A673 (cell line): ENCODE results near the gene TSKU. TPM values are rescaled to one million over a fixed set of nuclear protein-coding genes. Genes with fewer than 3 reads are reported as not detected.

Experiments used
- BruUV-seq: library from RNA; stranded (reverse); fragments of 400-500 nt; replicated peaks from 2 replicates; lab custom pipeline; 2021; lab: Mats Ljungman, UMichigan
- CTCF ChIA-PET: fragments of 300-600 bp; sonication (Branson Sonifier 250); formaldehyde crosslinking; loops from one replicate; lab custom pipeline; 2022; ENCODE audit warnings: antibody characterized with exemption; lab: Charles Lee
- POLR2A ChIA-PET: fragments of 300-600 bp; sonication (Branson Sonifier 250); formaldehyde crosslinking; loops from one replicate; lab custom pipeline; 2022; ENCODE audit warnings: antibody characterized with exemption; ENCODE audit not compliant: low non-redundant PET; lab: Charles Lee
- DNase-seq: peaks from one replicate; pipeline ENCODE4 v3.0.0-alpha.2; 2015; ENCODE audit warnings: low spot score
- H3K27ac ChIP-seq: fragments of 200-600 bp; sonication (generic); 2 replicates; pipeline ENCODE4 v1.5.1; 2016; ENCODE audit warnings: mixed run types, low read depth, mild to moderate bottlenecking, mixed read lengths, antibody characterized with exemption, low read length; ENCODE audit not compliant: poor library complexity, severe bottlenecking
- H3K27me3 ChIP-seq: fragments of 200-600 bp; sonication (generic); replicated peaks from 2 replicates; pipeline ENCODE4 v1.6.1; 2017; ENCODE audit warnings: mixed run types, low read depth, mild to moderate bottlenecking, mixed read lengths, antibody characterized with exemption, low read length; ENCODE audit not compliant: insufficient read depth, poor library complexity
- H3K36me3 ChIP-seq: fragments of 200-600 bp; sonication (generic); 2 replicates; pipeline ENCODE4 v1.6.1; 2016; ENCODE audit warnings: mixed run types, mild to moderate bottlenecking, mixed read lengths, antibody characterized with exemption, low read length; ENCODE audit not compliant: insufficient read depth, poor library complexity, severe bottlenecking
- H3K4me1 ChIP-seq: fragments of 200-600 bp; sonication (generic); 2 replicates; pipeline ENCODE4 v1.6.1; 2017; ENCODE audit warnings: mixed run types, mild to moderate bottlenecking, mixed read lengths, antibody characterized with exemption, low read length; ENCODE audit not compliant: insufficient read depth, poor library complexity, severe bottlenecking
- H3K4me3 ChIP-seq: fragments of 200-600 bp; sonication (generic); 2 replicates; pipeline ENCODE4 v1.5.1; 2016; ENCODE audit warnings: low read depth, mixed run types, mild to moderate bottlenecking, mixed read lengths, low read length; ENCODE audit not compliant: poor library complexity, severe bottlenecking
- H3K9me3 ChIP-seq: fragments of 200-600 bp; sonication (generic); 2 replicates; pipeline ENCODE4 v1.6.1; 2016; ENCODE audit warnings: mixed run types, low read depth, mild to moderate bottlenecking, mixed read lengths, antibody characterized with exemption, low read length; ENCODE audit not compliant: poor library complexity, severe bottlenecking
- CTCF ChIP-seq: fragments of 300-800, 200-600 bp; sonication (generic); conservative IDR thresholded peaks from 2 replicates; pipeline ENCODE4 v1.5.1; 2017; ENCODE audit warnings: low read depth, mild to moderate bottlenecking, antibody characterized with exemption, low read length, moderate library complexity, mixed read lengths
- EZH2 ChIP-seq: fragments of 200-600 bp; sonication (generic); IDR thresholded peaks from 2 replicates; pipeline ENCODE4 v1.6.1; 2017; ENCODE audit warnings: borderline replicate concordance, low read depth, mild to moderate bottlenecking, mixed read lengths, antibody characterized with exemption, low read length; ENCODE audit not compliant: poor library complexity, severe bottlenecking
- intact Hi-C: fragments of 100-400 bp; cut with micrococcal nuclease; formaldehyde crosslinking; loops from one replicate; pipeline ENCODE4 v1.10.0; 2022; ENCODE audit not compliant: unreplicated experiment
- total RNA-seq: library from RNA; stranded (reverse); gene quantifications from 2 replicates; pipeline ENCODE4 v1.2.3, GENCODE V29; 2021

TSKU gene
- total RNA-seq, 1 experiment from 2014 or later, result 25.3 TPM

GRCh38 chr11:76777305-76777704 is 5.9 kb upstream of the TSKU start:
- Histone ChIP-seq H3K4me1 (peaks cover 6% of the 10 kb centered on the region), H3K27me3 (no peaks in the 10 kb centered on the region), H3K4me3 (no peak overlapping the region), H3K36me3 (no peaks in the 10 kb centered on the region), H3K27ac (no peak overlapping the region), H3K9me3 (peaks cover 25% of the 10 kb centered on the region)
- ChIA-PET CTCF (no interaction called here), POLR2A (no interaction called here)
- no peak for DNase-seq
- intact Hi-C loops, result no loop called here
- BruUV-seq, result no TSS peak
- no peak for TF ChIP-seq CTCF
- no peak for TF ChIP-seq EZH2

GRCh38 chr11:76777876-76778275 is 5.3 kb upstream of the TSKU start:
- intact Hi-C loops, result no loop called here
- Histone ChIP-seq H3K27me3 (no peaks in the 10 kb centered on the region), H3K9me3 (peaks cover 25% of the 10 kb centered on the region), H3K4me1 (peaks cover 7% of the 10 kb centered on the region), H3K27ac (no peak overlapping the region), H3K36me3 (no peaks in the 10 kb centered on the region), H3K4me3 (no peak overlapping the region)
- TF ChIP-seq CTCF (no peak), EZH2 (no peak)
- POLR2A ChIA-PET, result no interaction called here
- no peak for DNase-seq
- no TSS peak for BruUV-seq
- CTCF ChIA-PET, result no interaction called here

- peaks cover 7% of the 10 kb centered on the region for H3K4me1 ChIP-seq
- H3K27ac ChIP-seq, result no peak overlapping the region
- no TSS peak for BruUV-seq
- no peaks in the 10 kb centered on the region for H3K27me3 ChIP-seq
- TF ChIP-seq EZH2, result no peak
- no peak for TF ChIP-seq CTCF
- POLR2A ChIA-PET, result no interaction called here
- intact Hi-C loops, result no loop called here
- H3K36me3 ChIP-seq, result no peaks in the 10 kb centered on the region
- H3K9me3 ChIP-seq, result peaks cover 25% of the 10 kb centered on the region
- DNase-seq, result no peak
- no peak overlapping the region for H3K4me3 ChIP-seq
- CTCF ChIA-PET, result no interaction called here
Measured at GRCh38 chr11:76778874-76779273, 4.3 kb upstream of the TSKU start.
